Measurements from ENCODE around the gene GMDS.
A peak's percentile ranks its signal among the peaks of the same experiment; 100 is the strongest.

The GMDS gene

DNA sequence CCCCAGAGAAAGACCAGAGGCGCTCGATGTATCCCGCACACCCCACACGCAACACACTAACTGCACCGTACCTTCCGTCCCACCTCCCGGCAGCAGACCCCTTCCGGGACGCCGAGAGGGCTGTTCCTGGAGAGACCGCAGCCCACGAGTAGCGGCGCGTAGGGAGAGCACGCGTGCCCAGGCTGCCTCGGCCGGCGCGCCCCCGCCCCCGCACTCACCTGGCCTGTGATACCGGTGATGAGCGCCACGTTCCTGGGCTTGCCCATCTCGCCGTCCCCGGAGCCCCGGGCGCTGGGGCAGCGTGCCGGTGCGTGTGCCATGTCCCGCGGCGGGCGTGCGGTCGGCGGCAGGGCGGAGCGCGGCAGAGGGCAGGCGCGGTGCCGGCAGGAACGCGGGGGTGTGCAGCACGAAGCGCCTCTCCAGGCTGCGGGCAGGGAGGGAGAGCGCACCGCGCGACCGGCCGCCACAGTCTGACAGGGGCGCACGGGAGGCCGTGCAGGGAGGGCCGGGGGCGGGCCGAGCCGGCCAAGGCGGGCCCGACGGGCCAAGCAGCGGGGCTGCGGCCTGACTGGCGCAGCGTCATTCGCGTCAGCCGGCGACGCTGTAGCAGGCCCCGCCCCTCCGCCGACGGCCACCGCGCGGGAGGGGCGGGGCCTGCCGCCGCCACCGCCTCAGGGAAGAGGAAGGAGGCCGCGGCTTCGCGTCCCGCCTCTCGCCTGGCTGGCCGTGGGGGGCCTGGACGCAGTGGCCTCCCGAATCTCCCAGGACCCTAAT is at the start of gene GMDS:
GMDS (minus strand) TSS at position 503 of the 774 bp plus-strand sequence.
- peak; percentile 19 to 93 for DNase-seq

DNA sequence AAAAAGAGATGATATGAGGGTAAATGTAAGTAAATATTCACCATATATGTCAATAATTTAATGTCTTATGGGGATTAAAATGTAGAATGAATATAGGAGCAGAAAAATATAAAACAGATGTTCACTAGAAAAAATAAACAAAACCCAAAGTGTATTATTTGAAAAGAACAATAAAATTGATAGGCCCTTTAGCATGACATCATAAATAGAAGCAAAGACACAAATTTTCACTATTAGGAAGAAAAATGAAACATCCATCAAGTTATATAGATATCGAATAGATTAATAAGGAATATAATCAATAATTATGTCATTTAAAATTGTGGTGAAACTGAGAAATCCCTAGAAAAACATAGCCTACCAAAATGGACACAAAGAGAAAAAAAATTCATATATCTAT is 40.1 kb upstream of the GMDS start:
- DNase-seq = no peak

DNA sequence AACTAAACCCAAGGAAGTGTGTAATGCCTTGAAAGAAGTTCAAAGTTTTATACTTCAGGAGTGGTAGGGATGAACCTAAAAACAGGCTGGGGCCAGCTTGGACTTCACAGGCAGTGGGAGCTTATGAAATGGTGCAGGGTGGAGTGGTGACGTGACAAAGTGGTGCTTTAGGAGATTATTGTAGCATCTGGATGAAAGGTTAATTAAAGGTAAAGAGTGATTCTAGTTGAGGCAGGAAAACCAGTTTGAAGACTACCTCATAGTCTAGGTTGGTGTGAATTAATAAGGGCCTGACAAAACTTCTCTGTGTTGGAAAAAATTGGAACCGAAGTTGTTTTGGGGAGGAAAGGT is 30.5 kb upstream of the GMDS start:
- DNase-seq = no peak

DNA sequence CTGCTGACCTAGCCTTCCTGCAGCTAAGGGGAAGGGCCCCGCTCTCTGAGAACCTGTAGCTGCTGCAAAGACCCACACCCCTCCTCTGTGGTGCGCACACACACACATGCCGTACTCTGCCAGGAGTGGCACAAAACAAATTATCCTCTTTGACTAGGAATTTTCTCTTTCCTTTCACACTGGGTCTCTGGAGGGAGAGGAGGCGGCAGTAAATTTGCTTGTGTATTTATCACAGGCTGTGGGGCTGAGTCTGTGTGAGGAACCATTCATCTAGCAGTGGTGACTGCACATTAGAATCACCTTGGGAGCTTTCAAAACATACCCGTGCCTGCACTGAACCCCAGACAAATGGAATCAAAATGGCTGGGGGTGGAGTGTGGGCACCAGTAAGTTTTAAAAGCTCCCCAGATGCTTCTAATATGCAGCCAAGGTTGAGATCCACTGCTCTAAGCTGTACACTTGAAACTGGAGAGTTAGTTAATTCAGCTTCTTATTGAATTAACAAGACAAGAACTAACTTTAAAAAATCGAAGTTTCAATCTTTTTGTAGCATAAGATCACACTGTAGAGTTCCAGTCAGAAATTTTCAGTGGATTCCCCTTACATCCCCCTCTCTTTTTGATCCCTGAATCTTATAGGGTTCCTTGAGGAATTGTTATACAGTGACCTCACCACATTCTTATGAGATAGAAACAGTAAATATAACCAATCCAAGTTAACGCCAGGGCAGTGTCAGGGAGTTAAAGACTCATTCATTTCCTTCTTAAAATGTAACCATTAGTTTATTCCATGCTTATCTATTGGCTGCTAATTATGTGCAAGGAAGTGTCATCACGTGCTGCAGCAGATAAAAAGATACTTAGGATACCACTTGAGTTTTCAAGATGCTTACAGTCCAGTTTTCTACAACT is 29.8 kb upstream of the GMDS start:
- no peak for DNase-seq

DNA sequence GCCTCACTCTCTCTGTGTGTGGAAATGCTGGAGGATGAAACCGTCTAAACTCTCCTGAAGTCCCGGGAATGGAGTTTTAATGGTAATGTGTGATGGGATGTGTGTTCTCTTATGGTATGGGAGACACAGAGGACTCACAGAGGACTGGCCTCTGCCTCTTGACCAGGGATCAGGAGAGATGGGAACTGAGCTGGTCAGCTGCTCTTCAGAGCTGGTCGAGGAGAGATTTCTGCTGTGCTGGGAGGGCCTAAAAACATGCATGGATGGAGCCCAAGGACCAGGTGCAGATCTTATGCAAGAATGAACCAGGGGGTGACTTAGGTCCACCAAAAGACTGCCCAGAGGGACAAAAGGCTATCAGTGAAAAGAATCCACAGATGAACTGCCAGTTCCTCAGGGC is 27.3 kb upstream of the GMDS start:
- DNase-seq = no peak

DNA sequence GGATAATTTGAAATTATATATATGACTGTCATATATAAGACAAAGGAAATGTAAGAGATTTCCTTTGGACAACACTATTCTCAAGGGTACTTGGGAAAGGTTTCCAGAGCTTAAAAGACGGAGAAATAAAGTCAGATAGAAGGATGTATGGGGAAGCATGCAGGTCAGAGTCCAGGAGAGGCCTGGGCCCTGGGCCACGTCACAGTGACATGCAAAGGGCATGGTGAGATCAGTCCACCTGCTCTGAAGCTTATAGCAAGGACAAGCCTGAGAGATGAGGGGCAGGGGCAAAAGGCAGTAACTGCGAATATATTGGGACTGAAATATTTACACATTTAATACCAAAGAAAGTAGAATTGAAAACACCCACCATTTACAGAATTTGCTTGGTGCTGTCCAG is 24.6 kb upstream of the GMDS start:
- DNase-seq = no peak

DNA sequence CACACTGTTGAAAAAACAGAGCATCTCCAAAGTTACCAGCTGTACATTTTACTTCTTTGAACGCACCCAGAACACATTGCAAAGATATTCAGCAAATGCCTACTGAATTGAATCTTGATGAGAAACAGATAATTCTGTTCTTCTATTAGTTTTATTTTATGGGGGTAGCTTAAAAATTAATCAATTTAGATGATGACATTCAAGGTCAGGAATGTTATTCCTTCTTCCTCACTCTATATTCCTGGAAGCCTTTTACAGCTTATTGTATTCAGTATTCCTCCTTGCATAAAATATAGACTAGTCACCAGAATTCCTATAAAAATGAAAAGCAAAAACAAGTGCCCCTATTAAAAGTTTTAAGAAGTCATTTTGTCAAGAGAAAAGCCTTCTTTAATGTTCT is 21.4 kb upstream of the GMDS start:
- DNase-seq = no peak

DNA sequence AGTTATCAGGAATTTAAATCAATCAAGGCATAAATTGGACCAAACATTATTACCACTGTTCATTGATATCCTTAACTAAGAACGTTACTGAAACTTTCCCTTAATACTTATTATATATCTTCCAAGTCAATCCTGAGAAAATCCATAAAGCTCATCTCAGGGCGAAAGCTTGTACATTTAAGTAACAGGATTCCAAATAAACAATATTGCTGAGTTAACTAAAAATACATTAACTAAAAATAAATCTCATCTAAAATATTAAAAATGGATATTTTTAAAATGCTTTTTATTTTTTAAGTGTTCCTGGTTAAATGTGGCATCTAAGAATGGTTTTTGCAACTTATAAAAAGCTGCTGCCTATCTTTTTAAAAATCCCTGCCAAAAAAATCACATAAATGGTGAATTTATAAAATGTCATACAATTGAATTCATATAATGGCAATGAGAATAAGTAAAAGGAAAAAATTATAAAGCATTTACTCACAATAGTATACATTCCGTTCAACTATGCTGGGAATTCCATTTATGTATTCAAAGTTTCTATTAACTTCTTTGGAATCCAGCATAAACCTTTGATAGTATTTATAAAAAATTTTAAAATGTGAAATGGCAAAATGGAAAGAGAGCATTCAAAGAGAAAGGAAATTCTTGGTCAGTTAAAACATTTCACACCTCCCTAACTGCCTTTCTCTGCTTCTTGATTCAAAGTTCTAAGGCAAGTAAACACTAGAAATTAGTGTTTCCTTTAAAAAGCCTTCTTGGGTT is 20.8 kb upstream of the GMDS start:
- DNase-seq = no peak

DNA sequence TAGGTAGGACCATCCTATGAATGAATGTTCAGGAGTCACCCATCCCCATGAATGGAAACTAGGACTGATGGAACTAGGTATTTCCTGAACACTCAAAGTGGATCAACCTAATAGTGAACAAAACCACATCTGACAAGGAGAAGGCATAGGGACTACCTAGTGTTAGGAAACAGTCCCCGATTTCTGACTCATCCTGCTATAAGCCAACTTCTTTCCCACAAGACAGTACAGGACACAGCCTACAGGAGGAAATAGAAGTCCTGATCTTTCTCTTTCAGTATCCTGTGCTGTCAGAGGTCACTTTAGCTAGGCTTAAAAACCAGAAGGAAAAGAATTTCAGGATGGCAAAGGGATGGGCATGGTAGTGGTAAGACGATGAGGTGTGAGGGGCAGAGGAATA is 19.5 kb upstream of the GMDS start:
- DNase-seq = no peak

DNA sequence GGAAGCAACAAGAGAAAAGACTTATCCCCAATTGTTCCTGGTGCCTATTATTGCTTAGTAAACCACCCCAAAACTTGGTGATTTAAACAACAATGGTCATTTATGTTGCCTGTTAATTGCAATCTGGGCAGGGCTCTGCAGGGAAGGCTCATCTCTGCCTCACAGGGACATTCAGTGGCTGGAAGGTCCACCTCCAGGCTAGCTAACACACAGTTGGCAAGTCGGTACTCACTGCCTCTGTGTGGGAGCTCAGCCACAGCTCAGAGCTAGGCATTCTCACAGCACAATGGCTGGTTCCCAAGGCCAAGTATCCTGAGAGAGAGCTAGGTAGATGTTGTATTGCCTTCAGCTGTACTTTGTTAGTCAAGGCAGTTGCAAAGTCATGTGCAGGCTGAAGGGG is 18.5 kb upstream of the GMDS start:
- no peak for DNase-seq

DNA sequence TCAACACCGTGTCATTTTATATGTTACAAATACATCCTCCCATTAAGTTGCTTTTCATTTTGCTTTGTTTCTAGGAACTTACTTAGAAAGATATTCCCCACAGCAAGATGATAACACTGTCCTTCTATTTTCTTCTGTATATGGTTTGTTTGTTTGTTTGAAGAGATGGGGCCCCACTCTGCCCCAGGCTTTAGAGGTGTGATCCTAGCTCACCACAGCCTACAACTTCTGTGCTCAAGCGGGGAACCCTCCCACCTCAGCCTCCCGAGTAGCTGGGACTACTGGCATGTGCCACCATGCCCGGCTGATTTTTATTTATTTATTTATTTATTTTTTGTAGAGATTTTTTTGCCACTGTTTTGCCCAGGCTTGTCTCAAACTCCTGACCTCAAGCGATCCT is 14.2 kb upstream of the GMDS start:
- no peak for DNase-seq

DNA sequence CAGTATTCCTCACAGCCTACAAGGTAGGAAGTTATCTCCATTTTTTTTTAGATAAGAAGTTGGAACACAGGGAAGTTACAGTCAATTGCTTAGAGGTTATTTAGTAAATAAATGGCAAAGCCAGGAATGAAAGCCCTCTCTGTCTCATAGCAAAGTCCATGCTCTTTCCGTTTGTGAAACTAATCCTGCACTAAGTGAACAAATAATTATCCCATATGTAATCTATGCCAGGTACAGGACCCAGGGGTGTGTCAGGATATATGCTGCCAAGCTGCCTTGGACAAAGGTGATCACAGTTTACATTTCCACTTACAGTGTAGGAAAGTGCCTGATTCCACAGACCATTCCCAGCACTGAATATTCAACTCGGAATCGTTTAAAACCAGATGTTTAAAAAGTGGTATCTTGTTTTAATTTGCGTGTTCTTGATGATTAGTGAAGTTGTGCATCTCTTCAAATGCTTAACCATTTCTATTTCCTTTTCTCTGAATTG is 13.6 kb upstream of the GMDS start:
- DNase-seq = peak in 1 of 2 experiments; percentile 9

DNA sequence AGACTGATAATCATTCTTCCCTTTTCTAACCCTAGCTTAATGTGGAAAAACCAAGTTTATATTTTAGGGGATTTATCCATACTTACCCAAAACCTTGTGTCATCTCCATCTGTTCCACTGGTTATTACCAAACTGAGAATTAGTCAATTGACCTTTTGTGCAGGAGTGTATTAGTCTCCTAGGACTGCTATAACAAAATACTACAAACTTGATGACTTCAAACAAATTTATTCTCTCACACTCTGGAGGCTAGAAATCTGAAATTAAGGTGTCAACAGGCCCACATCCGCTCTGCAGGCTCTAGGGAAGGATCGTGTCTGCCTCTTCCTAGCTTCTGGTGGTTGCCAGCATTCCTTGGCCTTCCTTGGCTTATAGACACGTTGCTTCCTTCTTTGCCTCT is 12.7 kb upstream of the GMDS start:
- no peak for DNase-seq

DNA sequence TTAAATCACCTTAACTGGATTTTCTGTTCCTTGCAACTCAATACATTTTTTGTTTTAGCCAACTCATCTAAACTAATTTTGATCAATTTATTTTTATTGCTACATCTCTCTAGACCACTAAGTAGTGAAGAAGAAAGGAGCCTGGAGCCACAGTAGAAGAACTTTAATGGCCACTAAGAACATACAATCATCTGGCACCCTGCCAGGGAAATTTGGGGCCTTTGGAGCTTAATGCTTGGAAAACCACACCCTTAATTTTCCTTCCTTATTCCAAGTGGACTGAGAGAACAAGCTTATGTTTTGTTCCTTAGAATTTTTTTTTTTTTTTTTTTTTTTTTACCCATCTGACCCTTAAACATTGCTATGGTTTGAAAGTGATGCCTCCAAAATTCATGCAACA is 12.0 kb upstream of the GMDS start:
- no peak for DNase-seq

DNA sequence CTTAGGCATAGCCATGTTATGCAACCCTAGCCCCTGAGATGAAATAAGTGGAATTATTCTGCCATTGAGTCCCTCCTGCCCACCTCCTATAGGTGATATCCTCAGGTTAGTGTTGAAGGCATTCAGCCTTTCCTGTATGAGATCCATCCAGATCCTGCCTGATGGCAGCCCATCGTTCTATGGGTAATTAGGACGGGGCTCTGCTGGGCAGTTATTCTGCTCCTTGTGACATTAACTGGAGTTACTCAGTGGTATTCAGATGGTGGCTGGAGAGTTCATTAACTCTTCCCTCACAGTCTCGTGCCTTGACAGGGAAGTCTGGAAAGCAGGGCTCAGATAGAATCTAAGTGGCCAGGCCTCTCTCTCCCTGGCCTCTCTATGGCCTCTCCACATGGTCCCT is 9.3 kb upstream of the GMDS start:
- no peak for DNase-seq

DNA sequence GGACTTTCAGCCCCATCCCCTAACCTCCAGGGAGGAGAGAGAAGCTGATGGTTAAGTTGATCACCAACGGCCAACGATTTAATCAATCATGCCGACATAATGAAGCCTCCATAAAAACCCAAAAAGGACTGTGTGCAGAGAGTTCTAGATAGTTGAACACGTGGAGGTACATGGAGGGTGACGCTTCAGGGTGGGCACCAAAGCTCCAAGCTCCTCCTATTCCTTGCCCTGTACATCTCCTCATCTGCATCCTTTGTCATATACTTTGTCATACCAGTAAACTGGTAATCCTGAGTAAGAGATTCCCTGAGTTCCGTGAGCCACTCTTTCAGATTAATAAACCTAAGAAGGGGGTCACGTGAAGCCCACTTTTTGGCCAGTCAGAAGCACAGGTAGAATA is 3.7 kb upstream of the GMDS start:
- no peak for DNase-seq

DNA sequence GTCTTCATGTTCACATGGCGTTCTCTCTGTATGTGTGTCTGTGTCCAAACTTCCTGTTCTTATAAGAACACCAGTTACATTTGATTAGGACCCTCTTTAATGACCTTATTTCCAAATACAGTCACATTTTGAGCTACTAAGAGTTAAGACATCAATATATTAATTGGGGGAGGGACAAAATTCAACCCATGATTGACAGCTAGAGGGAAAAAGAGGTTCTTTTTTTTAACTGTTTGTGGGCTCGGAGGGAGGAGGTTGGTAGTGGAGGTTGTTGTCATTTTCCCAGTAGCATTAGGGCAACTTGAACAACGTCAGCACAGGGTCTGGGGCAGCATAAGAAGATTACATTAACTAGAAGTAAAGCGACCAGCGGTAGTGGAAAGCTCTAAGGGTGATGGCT is 2.3 kb upstream of the GMDS start:
- DNase-seq = no peak

DNA sequence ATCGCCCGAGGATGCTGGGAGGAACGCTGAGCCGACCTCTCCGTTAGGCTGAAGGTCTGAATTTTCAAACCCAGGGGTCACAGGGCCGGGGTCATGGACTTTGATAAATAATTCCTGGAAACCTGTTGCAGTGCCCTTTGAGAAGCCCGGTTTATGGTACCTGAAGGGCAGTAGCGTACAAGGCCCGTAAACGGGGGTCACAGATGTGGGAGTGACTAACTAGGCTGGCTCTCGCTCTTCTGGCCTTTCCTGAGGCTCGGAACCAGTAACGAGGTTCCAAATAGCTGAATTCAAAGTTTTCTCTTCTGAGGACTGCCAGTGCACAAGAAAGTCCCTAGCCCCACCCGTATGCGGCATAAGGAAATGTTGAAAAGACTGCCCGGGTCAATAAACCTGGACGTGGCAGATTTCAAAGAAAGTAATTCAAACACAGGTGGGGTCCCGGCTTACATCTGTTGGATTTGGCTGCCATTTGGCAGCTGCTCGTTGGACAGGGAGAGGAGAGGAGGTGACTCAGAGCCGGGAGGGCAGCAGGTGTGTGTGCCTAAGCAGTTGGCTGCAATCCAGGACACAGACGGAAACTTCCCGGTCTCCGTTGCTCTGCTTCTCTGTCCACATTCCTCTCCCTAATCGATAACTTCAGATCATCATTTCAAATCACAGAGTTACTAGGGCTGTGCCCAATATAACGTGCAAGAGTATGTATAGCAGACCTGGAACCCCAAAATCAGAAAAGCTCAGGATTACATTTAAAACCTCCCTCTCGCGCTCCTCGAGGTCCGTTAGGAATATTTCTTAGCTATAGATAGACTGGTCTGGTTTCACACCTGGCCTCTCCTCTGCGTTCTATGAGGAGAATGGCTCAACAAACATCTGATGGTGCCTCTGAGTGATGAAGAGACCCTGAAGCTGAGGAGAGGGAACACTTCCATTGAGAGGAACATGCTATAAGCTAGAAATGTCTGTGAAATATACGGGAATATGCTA is 765 bp upstream of the GMDS start:
- DNase-seq = peak; percentile 50 to 73

DNA sequence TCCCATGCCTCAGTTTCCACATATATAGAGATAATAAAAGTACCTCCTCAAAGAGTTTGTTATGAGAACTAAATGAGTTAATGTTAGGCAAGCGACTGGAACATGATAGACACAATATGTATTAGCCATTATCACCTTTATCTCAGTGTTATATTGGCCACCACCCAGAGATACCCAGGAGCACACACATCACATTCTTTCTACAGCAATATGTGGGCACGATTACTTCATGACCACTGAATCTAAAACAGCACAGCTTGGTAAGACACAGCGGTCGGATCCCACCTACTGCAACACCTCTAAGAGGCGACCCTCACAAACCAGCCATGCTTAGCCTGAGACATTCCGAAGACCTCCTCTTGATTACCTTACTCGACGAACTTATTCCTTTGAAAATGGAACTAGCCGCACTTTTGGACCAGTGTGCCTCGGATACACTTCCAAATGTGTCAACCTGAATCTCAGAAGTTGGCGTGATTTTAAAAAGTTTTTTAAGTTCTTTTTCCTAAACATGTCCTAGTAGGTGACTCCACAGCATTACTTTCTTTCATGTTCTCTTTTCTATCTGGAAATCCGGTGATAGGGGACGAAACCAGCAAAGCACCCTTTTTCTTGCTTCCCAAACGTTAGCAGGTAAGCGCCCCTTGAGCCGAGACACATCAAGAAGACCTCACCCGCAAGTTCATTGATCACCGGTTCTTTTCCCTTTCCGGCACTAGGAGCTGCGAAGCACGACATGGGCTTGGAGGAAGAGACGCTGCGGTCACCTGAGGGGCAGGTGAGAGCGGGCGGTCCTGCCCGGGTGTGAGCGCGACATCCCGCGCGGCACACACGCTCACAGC is 923 bp downstream of the GMDS start:
- peak; percentile 13 to 72 for DNase-seq

DNA sequence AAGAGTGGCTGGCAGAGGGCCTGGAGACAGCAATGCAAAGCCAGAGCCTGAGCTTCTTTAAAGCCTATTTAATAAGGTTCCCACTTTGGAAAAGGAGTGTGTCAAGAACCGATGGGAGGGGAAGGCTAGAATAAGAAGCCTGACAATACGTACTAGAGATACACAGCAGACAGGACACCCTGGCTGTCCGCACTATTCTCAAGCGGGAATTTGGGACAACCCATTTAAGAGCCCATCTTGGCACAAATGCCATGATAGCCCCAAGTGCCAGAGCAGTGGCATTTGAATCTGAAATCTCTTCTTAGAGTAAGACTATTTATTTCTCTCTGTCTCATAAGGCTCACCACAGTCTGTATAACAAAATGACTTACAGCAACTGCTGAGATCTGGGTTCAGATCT is 3.1 kb downstream of the GMDS start:
- DNase-seq = no peak

DNA sequence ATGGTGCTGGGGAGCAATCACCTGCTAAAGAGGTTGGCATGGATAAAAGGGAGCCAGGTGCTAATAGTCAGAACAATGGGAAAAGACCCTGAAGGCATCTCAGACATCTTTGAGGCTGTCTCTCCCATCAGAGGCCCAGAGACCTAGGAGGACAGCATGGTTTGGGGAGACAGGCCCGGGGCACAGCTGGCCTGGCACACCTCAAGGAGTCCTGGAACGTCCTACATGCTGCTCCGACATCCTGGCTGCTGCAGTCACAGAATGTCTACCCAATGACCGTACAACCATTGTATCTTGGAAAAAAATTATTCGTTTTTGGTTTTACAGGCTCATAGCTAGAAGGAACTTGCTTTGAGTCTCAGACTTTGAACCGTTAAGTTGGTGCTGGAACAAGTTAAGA is 4.4 kb downstream of the GMDS start:
- DNase-seq = no peak
